HG03439 (cell line): Measurements from ENCODE around the gene OR2G6.
"Not testable (repeated sequence)": the region's sequence is repeated elsewhere in the genome, so short reads cannot be mapped to it uniquely, and the experiment has no call there.

Source experiments
- ATAC-seq: cut with Tn5 transposase; IDR thresholded peaks from one replicate; pipeline ENCODE4 v1.9.1; 2021; ENCODE audit warnings: mild to moderate bottlenecking, moderate library complexity; ENCODE audit not compliant: unreplicated experiment

The OR2G6 gene

GRCh38 chr1:248507773-248508172 is at the start of gene OR2G6:
OR2G6 (plus strand) TSS chr1:248508073; CDS start chr1:248521647, 13,574 bp downstream.
- ATAC-seq = not testable (repeated sequence)

- not testable (repeated sequence) for ATAC-seq
These were observed 48.8 kb upstream of the OR2G6 start for GRCh38 chr1:248459117-248459516.

GRCh38 chr1:248471154-248471553 is 36.7 kb upstream of the OR2G6 start:
- ATAC-seq = no peak

- not testable (repeated sequence) for ATAC-seq
These were observed 35.8 kb upstream of the OR2G6 start for GRCh38 chr1:248472111-248472510.

- ATAC-seq = not testable (repeated sequence)
These were observed 34.8 kb upstream of the OR2G6 start, which contains the start of gene OR2T3 for GRCh38 chr1:248473051-248473450. OR2T3 (plus strand) TSS chr1:248473351; CDS start chr1:248473351, 0 bp downstream.

- peak; percentile 91 for ATAC-seq
These were observed 32.2 kb upstream of the OR2G6 start for GRCh38 chr1:248475660-248476059.

- ATAC-seq = peak; percentile 90
These were observed 25.9 kb upstream of the OR2G6 start for GRCh38 chr1:248481686-248482579.

- ATAC-seq = not testable (repeated sequence)
These were observed 19.6 kb upstream of the OR2G6 start, which contains the start of gene OR2T5 for GRCh38 chr1:248488289-248488688. OR2T5 (plus strand) TSS chr1:248488589; CDS start chr1:248488589, 0 bp downstream.

- not testable (repeated sequence) for ATAC-seq
These were observed 11.2 kb upstream of the OR2G6 start for GRCh38 chr1:248496661-248497060.

GRCh38 chr1:248500305-248501035 is 7.4 kb upstream of the OR2G6 start:
- not testable (repeated sequence) for ATAC-seq

- ATAC-seq = not testable (repeated sequence)
These were observed 2.3 kb downstream of the OR2G6 start for GRCh38 chr1:248510217-248510616.

GRCh38 chr1:248521856-248522255 is 14.0 kb downstream of the OR2G6 start:
- ATAC-seq = no peak

GRCh38 chr1:248537449-248537848 is 29.6 kb downstream of the OR2G6 start:
- not testable (repeated sequence) for ATAC-seq

GRCh38 chr1:248547383-248547782 is 39.5 kb downstream of the OR2G6 start:
- ATAC-seq = not testable (repeated sequence)

- ATAC-seq = not testable (repeated sequence)
These were observed 43.2 kb downstream of the OR2G6 start for GRCh38 chr1:248551027-248551426.

GRCh38 chr1:248562672-248563071 is 54.8 kb downstream of the OR2G6 start, which contains the start of gene OR2T29:
OR2T29 (minus strand) TSS chr1:248562772; CDS start chr1:248559491, 3,281 bp downstream.
- not testable (repeated sequence) for ATAC-seq

GRCh38 chr1:248565530-248566373 is 57.9 kb downstream of the OR2G6 start:
- ATAC-seq = peak; percentile 74

GRCh38 chr1:248569049-248569448 is 61.2 kb downstream of the OR2G6 start:
- not testable (repeated sequence) for ATAC-seq

GRCh38 chr1:248570811-248571210 is 62.9 kb downstream of the OR2G6 start:
- not testable (repeated sequence) for ATAC-seq

GRCh38 chr1:248572049-248572448 is 64.2 kb downstream of the OR2G6 start:
- peak; percentile 98 for ATAC-seq
